H9 (cell line): Measurements from ENCODE around the gene SFTPA2. TPM values are rescaled to one million over a fixed set of nuclear protein-coding genes. Genes with fewer than 3 reads are reported as not detected.
"Not testable (repeated sequence)": the region's sequence is repeated elsewhere in the genome, so short reads cannot be mapped to it uniquely, and the experiment has no call there.

Source experiments
- DNase-seq: peaks from one replicate; pipeline ENCODE4 v3.0.0-alpha.2; 2017
- H2AFZ ChIP-seq: one replicate; pipeline ENCODE4 v1.6.1; 2013; ENCODE audit warnings: mild to moderate bottlenecking, low read length, control low read depth, moderate library complexity
- H2AK5ac ChIP-seq: 2 replicates; pipeline ENCODE4 v1.6.1; 2013; ENCODE audit warnings: low read length, control low read depth, mixed read lengths; ENCODE audit not compliant: insufficient read length
- H2BK120ac ChIP-seq: one replicate; pipeline ENCODE4 v1.6.1; 2013; ENCODE audit warnings: low read depth, mild to moderate bottlenecking, low read length, control low read depth, inconsistent platforms; ENCODE audit not compliant: poor library complexity, severe bottlenecking
- H2BK12ac ChIP-seq: 2 replicates; pipeline ENCODE4 v1.6.1; 2013; ENCODE audit warnings: low read length, control low read depth, mixed read lengths, low read depth; ENCODE audit not compliant: insufficient read length
- H2BK15ac ChIP-seq: 2 replicates; pipeline ENCODE4 v1.6.1; 2013; ENCODE audit warnings: low read depth, low read length, control low read depth
- H2BK20ac ChIP-seq: one replicate; pipeline ENCODE4 v1.6.1; 2013; ENCODE audit warnings: low read depth, mild to moderate bottlenecking, low read length, control low read depth, inconsistent platforms; ENCODE audit not compliant: poor library complexity, severe bottlenecking
- H2BK5ac ChIP-seq: 2 replicates; pipeline ENCODE4 v1.6.1; 2013; ENCODE audit warnings: low read length, control low read depth, mixed read lengths; ENCODE audit not compliant: insufficient read length
- H3K14ac ChIP-seq: 2 replicates; pipeline ENCODE4 v1.6.1; 2013; ENCODE audit warnings: low read length, control low read depth; ENCODE audit not compliant: insufficient read depth
- H3K18ac ChIP-seq: 2 replicates; pipeline ENCODE4 v1.6.1; 2013; ENCODE audit warnings: low read depth, mild to moderate bottlenecking, mixed read lengths, low read length, control low read depth; ENCODE audit not compliant: insufficient read length
- H3K23ac ChIP-seq: 2 replicates; pipeline ENCODE4 v1.6.1; 2013; ENCODE audit warnings: low read length, control low read depth, mixed read lengths, low read depth; ENCODE audit not compliant: insufficient read length
- H3K23me2 ChIP-seq: 2 replicates; pipeline ENCODE4 v1.6.1; 2013; ENCODE audit warnings: low read depth, mild to moderate bottlenecking, mixed read lengths, low read length, control low read depth; ENCODE audit not compliant: insufficient read length, poor library complexity, severe bottlenecking
- H3K27ac ChIP-seq: 2 replicates; pipeline ENCODE4 v1.5.1; 2013; ENCODE audit warnings: low read length, control low read depth, mixed read lengths, low read depth; ENCODE audit not compliant: insufficient read length
- H3K27me3 ChIP-seq: 2 replicates; pipeline ENCODE4 v1.6.1; 2013; ENCODE audit warnings: low read length, control low read depth, inconsistent platforms; ENCODE audit not compliant: insufficient read depth
- H3K4ac ChIP-seq: 2 replicates; pipeline ENCODE4 v1.6.1; 2013; ENCODE audit warnings: low read depth, mild to moderate bottlenecking, control low read depth, inconsistent platforms, low read length, moderate library complexity
- H3K4me1 ChIP-seq: 2 replicates; pipeline ENCODE4 v1.6.1; 2013; ENCODE audit warnings: low read length, control low read depth, inconsistent platforms; ENCODE audit not compliant: insufficient read depth
- H3K4me2 ChIP-seq: 2 replicates; pipeline ENCODE4 v1.6.1; 2013; ENCODE audit warnings: low read length, control low read depth, mixed read lengths; ENCODE audit not compliant: insufficient read length, insufficient read depth
- H3K56ac ChIP-seq: 2 replicates; pipeline ENCODE4 v1.6.1; 2013; ENCODE audit warnings: low read depth, mild to moderate bottlenecking, mixed read lengths, low read length, control low read depth; ENCODE audit not compliant: insufficient read length
- H3K79me1 ChIP-seq: 2 replicates; pipeline ENCODE4 v1.6.1; 2013; ENCODE audit warnings: low read depth, mild to moderate bottlenecking, moderate library complexity, low read length, control low read depth, inconsistent platforms; ENCODE audit not compliant: insufficient read depth, poor library complexity, severe bottlenecking
- H3K79me2 ChIP-seq: 2 replicates; pipeline ENCODE4 v1.6.1; 2013; ENCODE audit warnings: low read length, control low read depth, inconsistent platforms; ENCODE audit not compliant: insufficient read depth
- H3K9ac ChIP-seq: 2 replicates; pipeline ENCODE4 v1.6.1; 2013; ENCODE audit warnings: low read length, control low read depth, mixed read lengths; ENCODE audit not compliant: insufficient read length; ENCODE audit errors: extremely low read depth
- H3K9me3 ChIP-seq: one replicate; pipeline ENCODE4 v1.6.1; 2013; ENCODE audit warnings: low read depth, low read length, inconsistent platforms; ENCODE audit not compliant: control insufficient read depth
- H3T11ph ChIP-seq: one replicate; pipeline ENCODE4 v1.6.1; 2013; ENCODE audit warnings: mild to moderate bottlenecking, low read length, control low read depth, inconsistent platforms
- H4K20me1 ChIP-seq: one replicate; pipeline ENCODE4 v1.6.1; 2013; ENCODE audit not compliant: control insufficient read depth, insufficient read length, insufficient read depth
- H4K5ac ChIP-seq: 2 replicates; pipeline ENCODE4 v1.6.1; 2013; ENCODE audit warnings: low read depth, mild to moderate bottlenecking, mixed read lengths, low read length, control low read depth; ENCODE audit not compliant: insufficient read length
- H4K8ac ChIP-seq: replicated peaks from 2 replicates; pipeline ENCODE4 v1.6.1; 2013; ENCODE audit warnings: low read length, control low read depth, mixed read lengths, low read depth; ENCODE audit not compliant: insufficient read length
- H4K91ac ChIP-seq: 2 replicates; pipeline ENCODE4 v1.6.1; 2013; ENCODE audit warnings: low read depth, mild to moderate bottlenecking, moderate library complexity, mixed read lengths, low read length, control low read depth; ENCODE audit not compliant: insufficient read length
- H3K27ac Mint-ChIP-seq, 3 experiments: 2 replicates in 2 of 3; 3 replicates in 1 of 3; pipeline ENCODE4 v1.8.0; 2020 to 2021; ENCODE audit warnings: mixed read lengths in 3 of 3, mild to moderate bottlenecking in 1 of 3, moderate library complexity in 1 of 3
- H3K27me3 Mint-ChIP-seq: 2 replicates; pipeline ENCODE4 v1.8.0; 2021; ENCODE audit warnings: low read depth, mild to moderate bottlenecking, moderate library complexity, mixed read lengths
- H3K36me3 Mint-ChIP-seq, 3 experiments: 2 replicates in 2 of 3; 3 replicates in 1 of 3; pipeline ENCODE4 v1.8.0; 2020 to 2021; ENCODE audit warnings: low read depth in 3 of 3, mixed read lengths in 3 of 3; ENCODE audit not compliant: insufficient read depth in 1 of 3
- H3K4me1 Mint-ChIP-seq, 2 experiments: 2 replicates each; pipeline ENCODE4 v1.8.0; 2020; ENCODE audit warnings: mixed read lengths in 2 of 2
- H3K4me3 Mint-ChIP-seq, 2 experiments: 2 replicates in 1 of 2; 3 replicates in 1 of 2; pipeline ENCODE4 v1.8.0; 2020 to 2021; ENCODE audit warnings: mild to moderate bottlenecking in 2 of 2, mixed read lengths in 2 of 2, moderate library complexity in 1 of 2
- H3K9me3 Mint-ChIP-seq, 2 experiments: 2 replicates in 1 of 2; 3 replicates in 1 of 2; pipeline ENCODE4 v1.8.0; 2020; ENCODE audit warnings: mild to moderate bottlenecking in 2 of 2, mixed read lengths in 2 of 2, moderate library complexity in 1 of 2
- WGBS: extraction: QIAGEN DNeasy Blood & Tissue Kit; methylation state at CpG from one replicate; pipeline ENCODE4 v1.1.7; 2013; ENCODE audit warnings: missing lambda C conversion rate, low lambda C conversion rate, mixed read lengths; ENCODE audit not compliant: insufficient read length; ENCODE audit errors: extremely low coverage; 5-methylcytosine and 5-hydroxymethylcytosine counted together
- total RNA-seq: library from RNA; stranded (reverse); gene quantifications from 2 replicates; pipeline ENCODE4 v1.2.1, GENCODE V29; 2021

SFTPA2 gene
- total RNA-seq, 1 experiment from 2014 or later: not detected

DNA sequence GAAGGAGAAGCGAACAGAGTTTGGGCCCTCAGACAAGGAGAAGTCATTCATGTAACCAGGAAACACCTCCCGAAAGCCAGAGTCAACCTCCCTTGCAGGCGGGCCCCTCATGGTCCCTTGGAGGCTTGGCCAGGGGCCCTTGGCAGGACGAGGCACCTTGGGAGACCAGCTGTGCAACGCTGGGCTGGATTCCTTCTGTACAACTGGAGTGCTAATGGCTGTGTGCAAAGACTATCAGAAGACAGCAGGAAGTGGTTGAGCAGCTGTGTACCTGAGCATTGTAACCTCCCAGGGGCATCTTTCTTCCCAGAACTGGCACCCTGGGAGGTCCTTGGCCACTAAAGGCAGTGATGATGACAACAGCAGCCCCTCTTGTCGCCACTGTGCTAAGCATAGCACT, 38.5 kb downstream of the SFTPA2 start:
- not testable (repeated sequence) for H3K56ac ChIP-seq, H3K4me3 Mint-ChIP-seq, H3K9me3 ChIP-seq, H4K20me1 ChIP-seq, H3K4me1 ChIP-seq, H3K4me2 ChIP-seq, H3K9me3 Mint-ChIP-seq, H4K8ac ChIP-seq, H3T11ph ChIP-seq, H3K36me3 Mint-ChIP-seq, H3K27me3 ChIP-seq, H2AFZ ChIP-seq, H4K91ac ChIP-seq, H3K27ac ChIP-seq, H3K79me1 ChIP-seq, DNase-seq, H3K18ac ChIP-seq, H2BK120ac ChIP-seq, H2BK20ac ChIP-seq, H3K4me1 Mint-ChIP-seq, H3K27me3 Mint-ChIP-seq, H3K4ac ChIP-seq, H3K27ac Mint-ChIP-seq, H2BK5ac ChIP-seq, H3K23me2 ChIP-seq, H2BK15ac ChIP-seq, H3K9ac ChIP-seq, H4K5ac ChIP-seq, H3K79me2 ChIP-seq, H2BK12ac ChIP-seq, H2AK5ac ChIP-seq, H3K14ac ChIP-seq, H3K23ac ChIP-seq
- no CpG with 5 or more reads among the region's 6 CpGs for WGBS

- H4K5ac ChIP-seq, H3K36me3 Mint-ChIP-seq, H3K4me1 Mint-ChIP-seq, H3K4me2 ChIP-seq, H3K23me2 ChIP-seq, H2BK12ac ChIP-seq, H4K20me1 ChIP-seq, H2AK5ac ChIP-seq, H3K4me3 Mint-ChIP-seq, H3K4ac ChIP-seq, H3T11ph ChIP-seq, H3K9me3 ChIP-seq, H3K4me1 ChIP-seq, H3K18ac ChIP-seq, H4K91ac ChIP-seq, H2BK15ac ChIP-seq, H3K79me1 ChIP-seq, H3K27ac Mint-ChIP-seq, H3K79me2 ChIP-seq, H3K9ac ChIP-seq, H3K9me3 Mint-ChIP-seq, H2BK120ac ChIP-seq, H2BK5ac ChIP-seq, H4K8ac ChIP-seq, H3K23ac ChIP-seq, H3K27me3 ChIP-seq, H3K14ac ChIP-seq, H3K27ac ChIP-seq, H2BK20ac ChIP-seq, H2AFZ ChIP-seq, H3K56ac ChIP-seq, DNase-seq: not testable (repeated sequence)
- WGBS: no CpG with 5 or more reads among the region's 4 CpGs
- H3K27me3 Mint-ChIP-seq: peaks cover 18% of the 10 kb centered on the region
These were observed 42.6 kb downstream of the SFTPA2 start for GRCh38 chr10:79517567-79517966.
